Stimulated activated effector memory CD8-positive, alpha-beta T cell treated with anti-CD3 and anti-CD28 coated beads, Interleukin-12 subunit alpha, Interleukin-12 subunit beta, amount 100 ng/mL, for 72 hours (primary cell): Measurements from ENCODE around the gene CDH16.
A peak's percentile ranks its signal among the peaks of the same experiment; 100 is the strongest.

Experiments used
- ATAC-seq: fragments of 150-1000 bp; cut with Tn5 transposase; 2 replicates; pipeline ENCODE4 v1.10.0; 2021
- DNase-seq, 2 donors: peaks; one replicate each; pipeline ENCODE4 v3.0.0; 2021 to 2022; ENCODE audit warnings: low spot score in 2 of 2
- H3K27ac Mint-ChIP-seq: one replicate; pipeline ENCODE4 v1.8.0; 2022; ENCODE audit warnings: mild to moderate bottlenecking, mixed read lengths
- H3K36me3 Mint-ChIP-seq: one replicate; pipeline ENCODE4 v1.8.0; 2022; ENCODE audit warnings: mild to moderate bottlenecking, mixed read lengths
- H3K4me1 Mint-ChIP-seq: one replicate; pipeline ENCODE4 v1.8.0; 2022; ENCODE audit warnings: mixed read lengths
- H3K4me3 Mint-ChIP-seq: one replicate; pipeline ENCODE4 v1.8.0; 2022; ENCODE audit warnings: mild to moderate bottlenecking, mixed read lengths
- H3K9me3 Mint-ChIP-seq: one replicate; pipeline ENCODE4 v1.8.0; 2022; ENCODE audit warnings: mixed read lengths

The CDH16 gene

GRCh38 chr16:66911801-66912200, 6.9 kb downstream of the CDH16 start:
- Mint-ChIP-seq H3K4me3 (no peak overlapping the region), H3K9me3 (no peaks in the 10 kb centered on the region), H3K27ac (no peak overlapping the region), H3K4me1 (no peaks in the 10 kb centered on the region), H3K36me3 (no peaks in the 10 kb centered on the region)
- DNase-seq, result no peak
- ATAC-seq, result no peak

- no peak for DNase-seq
- H3K9me3 Mint-ChIP-seq, result no peaks in the 10 kb centered on the region
- ATAC-seq, result no peak
- peaks cover 5% of the 10 kb centered on the region for H3K4me1 Mint-ChIP-seq
- H3K36me3 Mint-ChIP-seq, result no peaks in the 10 kb centered on the region
- H3K4me3 Mint-ChIP-seq, result no peak overlapping the region
- H3K27ac Mint-ChIP-seq, result no peak overlapping the region
Measured at GRCh38 chr16:66911112-66911511, 7.6 kb downstream of the CDH16 start.

GRCh38 chr16:66910175-66910940, 8.3 kb downstream of the CDH16 start:
- ATAC-seq, result no peak

GRCh38 chr16:66908762-66909559, 9.7 kb downstream of the CDH16 start:
- ATAC-seq (no peak), DNase-seq (no peak)
- peaks cover 9% of the 10 kb centered on the region for H3K4me1 Mint-ChIP-seq
- no peak overlapping the region for H3K4me3 Mint-ChIP-seq
- no peaks in the 10 kb centered on the region for H3K9me3 Mint-ChIP-seq
- no peak overlapping the region for H3K27ac Mint-ChIP-seq
- no peaks in the 10 kb centered on the region for H3K36me3 Mint-ChIP-seq

More at GRCh38 chr16:66910175-66910940, 8.3 kb downstream of the CDH16 start:
- no peak for DNase-seq
- Mint-ChIP-seq H3K4me1 (peaks cover 9% of the 10 kb centered on the region), H3K9me3 (no peaks in the 10 kb centered on the region), H3K27ac (no peak overlapping the region), H3K36me3 (no peaks in the 10 kb centered on the region), H3K4me3 (no peak overlapping the region)

GRCh38 chr16:66908116-66908515, 10.6 kb downstream of the CDH16 start:
- peaks cover 9% of the 10 kb centered on the region for H3K4me1 Mint-ChIP-seq
- H3K27ac Mint-ChIP-seq, result no peak overlapping the region
- DNase-seq (no peak), ATAC-seq (no peak)
- H3K36me3 Mint-ChIP-seq, result no peaks in the 10 kb centered on the region
- H3K4me3 Mint-ChIP-seq, result no peak overlapping the region
- no peaks in the 10 kb centered on the region for H3K9me3 Mint-ChIP-seq

GRCh38 chr16:66906916-66907836, 11.5 kb downstream of the CDH16 start:
- Mint-ChIP-seq H3K36me3 (no peaks in the 10 kb centered on the region), H3K9me3 (no peaks in the 10 kb centered on the region), H3K4me3 (no peak overlapping the region), H3K27ac (no peak overlapping the region), H3K4me1 (peaks cover 9% of the 10 kb centered on the region)
- DNase-seq (no peak), ATAC-seq (no peak)

- Mint-ChIP-seq H3K9me3 (no peaks in the 10 kb centered on the region), H3K4me3 (no peak overlapping the region)
Measured at GRCh38 chr16:66905633-66906539, 12.8 kb downstream of the CDH16 start.

GRCh38 chr16:66904846-66905632, 13.6 kb downstream of the CDH16 start:
- H3K27ac Mint-ChIP-seq, result no peak overlapping the region
- H3K4me1 Mint-ChIP-seq, result peaks cover 9% of the 10 kb centered on the region
- H3K36me3 Mint-ChIP-seq, result no peaks in the 10 kb centered on the region
- DNase-seq (no peak), ATAC-seq (no peak)
- H3K4me3 Mint-ChIP-seq, result no peak overlapping the region
- H3K9me3 Mint-ChIP-seq, result no peaks in the 10 kb centered on the region

More at GRCh38 chr16:66905633-66906539, 12.8 kb downstream of the CDH16 start:
- Mint-ChIP-seq H3K4me1 (peaks cover 9% of the 10 kb centered on the region), H3K27ac (no peak overlapping the region), H3K36me3 (no peaks in the 10 kb centered on the region)
- DNase-seq (no peak), ATAC-seq (peak; percentile 20)

GRCh38 chr16:66904428-66904845, 14.2 kb downstream of the CDH16 start:
- H3K36me3 Mint-ChIP-seq, result no peaks in the 10 kb centered on the region
- DNase-seq, result no peak
- H3K4me3 Mint-ChIP-seq, result no peak overlapping the region

GRCh38 chr16:66903544-66904427, 14.9 kb downstream of the CDH16 start:
- peaks cover 9% of the 10 kb centered on the region for H3K4me1 Mint-ChIP-seq
- no peak for ATAC-seq
- H3K27ac Mint-ChIP-seq, result peak overlapping the region; percentile 12
- DNase-seq, result no peak
- no peaks in the 10 kb centered on the region for H3K36me3 Mint-ChIP-seq
- no peak overlapping the region for H3K4me3 Mint-ChIP-seq
- no peaks in the 10 kb centered on the region for H3K9me3 Mint-ChIP-seq

More at GRCh38 chr16:66904428-66904845, 14.2 kb downstream of the CDH16 start:
- no peak for ATAC-seq
- Mint-ChIP-seq H3K27ac (no peak overlapping the region), H3K4me1 (peaks cover 9% of the 10 kb centered on the region), H3K9me3 (no peaks in the 10 kb centered on the region)

GRCh38 chr16:66902648-66903543, 15.8 kb downstream of the CDH16 start:
- DNase-seq, result no peak

GRCh38 chr16:66901626-66902025, 17.1 kb downstream of the CDH16 start:
- DNase-seq (no peak), ATAC-seq (no peak)
- Mint-ChIP-seq H3K4me3 (no peak overlapping the region), H3K27ac (no peak overlapping the region), H3K4me1 (peaks cover 9% of the 10 kb centered on the region), H3K9me3 (no peaks in the 10 kb centered on the region), H3K36me3 (no peaks in the 10 kb centered on the region)

More at GRCh38 chr16:66902648-66903543, 15.8 kb downstream of the CDH16 start:
- no peak for ATAC-seq
- Mint-ChIP-seq H3K4me3 (no peak overlapping the region), H3K36me3 (no peaks in the 10 kb centered on the region), H3K4me1 (peaks cover 9% of the 10 kb centered on the region), H3K27ac (no peak overlapping the region), H3K9me3 (no peaks in the 10 kb centered on the region)
